ENCODE results near the gene SUV39H2.

DNA sequence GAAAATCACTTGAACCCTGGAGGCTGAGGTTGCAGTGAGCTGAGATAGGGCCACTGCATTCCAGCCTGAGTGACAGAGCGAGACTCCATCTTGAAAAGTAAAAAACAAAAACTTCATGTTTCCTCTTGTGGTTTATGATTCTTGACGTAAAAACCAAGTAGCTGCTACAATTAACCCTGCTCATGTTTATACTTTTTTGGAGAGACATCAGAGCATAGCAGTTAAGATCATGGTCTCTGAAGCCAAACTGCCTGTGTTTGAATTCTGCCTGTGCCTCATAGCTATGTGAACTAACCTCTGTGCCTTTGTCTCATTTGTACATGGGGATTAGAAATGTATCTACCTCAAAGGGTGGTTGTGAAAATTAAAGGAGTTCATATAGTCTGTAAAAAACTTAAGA is 27.2 kb downstream of the SUV39H2 start:
- TF ChIP-seq, protein P1, sequence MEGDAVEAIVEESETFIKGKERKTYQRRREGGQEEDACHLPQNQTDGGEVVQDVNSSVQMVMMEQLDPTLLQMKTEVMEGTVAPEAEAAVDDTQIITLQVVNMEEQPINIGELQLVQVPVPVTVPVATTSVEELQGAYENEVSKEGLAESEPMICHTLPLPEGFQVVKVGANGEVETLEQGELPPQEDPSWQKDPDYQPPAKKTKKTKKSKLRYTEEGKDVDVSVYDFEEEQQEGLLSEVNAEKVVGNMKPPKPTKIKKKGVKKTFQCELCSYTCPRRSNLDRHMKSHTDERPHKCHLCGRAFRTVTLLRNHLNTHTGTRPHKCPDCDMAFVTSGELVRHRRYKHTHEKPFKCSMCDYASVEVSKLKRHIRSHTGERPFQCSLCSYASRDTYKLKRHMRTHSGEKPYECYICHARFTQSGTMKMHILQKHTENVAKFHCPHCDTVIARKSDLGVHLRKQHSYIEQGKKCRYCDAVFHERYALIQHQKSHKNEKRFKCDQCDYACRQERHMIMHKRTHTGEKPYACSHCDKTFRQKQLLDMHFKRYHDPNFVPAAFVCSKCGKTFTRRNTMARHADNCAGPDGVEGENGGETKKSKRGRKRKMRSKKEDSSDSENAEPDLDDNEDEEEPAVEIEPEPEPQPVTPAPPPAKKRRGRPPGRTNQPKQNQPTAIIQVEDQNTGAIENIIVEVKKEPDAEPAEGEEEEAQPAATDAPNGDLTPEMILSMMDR (IDR thresholded peaks at IDR 0.05), result no peak
- TF ChIP-seq POLR2A (IDR thresholded peaks at IDR 0.05), result no peak
